GM12878 (cell line): ENCODE data around the gene TBXA2R.

Source experiments
- ATF7 ChIP-seq: fragments of 450-650 bp; IDR thresholded peaks from 2 replicates; pipeline ENCODE4 v1.6.1; 2016; ENCODE audit warnings: low read depth, mild to moderate bottlenecking
- CTCF ChIP-seq, 3 experiments: IDR thresholded peaks in 2 of 3; conservative IDR thresholded peaks in 1 of 3; 2 replicates each; pipeline ENCODE4 v1.5.1; 2011; ENCODE audit warnings: low read depth in 3 of 3, low read length in 3 of 3, mild to moderate bottlenecking in 3 of 3, control low read depth in 2 of 3, moderate library complexity in 2 of 3, inconsistent platforms in 1 of 3, mixed read lengths in 1 of 3; ENCODE audit not compliant: control insufficient read depth in 2 of 3, insufficient read depth in 1 of 3; ENCODE audit errors: extremely low read depth in 1 of 3
- EGR1 ChIP-seq, 2 experiments: IDR thresholded peaks; 1 replicate in 1 of 2; 2 replicates in 1 of 2; pipeline ENCODE4 v1.6.1; 2011 to 2012; ENCODE audit warnings: low read depth in 2 of 2, low read length in 2 of 2, borderline replicate concordance in 1 of 2, mild to moderate bottlenecking in 1 of 2, moderate library complexity in 1 of 2
- ELK1 ChIP-seq: IDR thresholded peaks from 2 replicates; pipeline ENCODE4 v1.6.1; 2012; ENCODE audit warnings: low read depth, low read length, improper control_type of control experiment
- EZH2 ChIP-seq: IDR thresholded peaks from 2 replicates; pipeline ENCODE4 v1.6.1; 2012; ENCODE audit warnings: low read depth, mild to moderate bottlenecking, control low read depth, inconsistent platforms, low read length, borderline replicate concordance; ENCODE audit not compliant: control insufficient read depth
- NFIC ChIP-seq: IDR thresholded peaks from 2 replicates; pipeline ENCODE4 v1.6.1; 2012; ENCODE audit warnings: low read depth, mild to moderate bottlenecking, inconsistent platforms, low read length, moderate library complexity
- RBBP5 ChIP-seq: fragments of 200-600 bp; sonication (generic); conservative IDR thresholded peaks from 2 replicates; pipeline ENCODE4 v1.6.1; 2016
- TCF3 ChIP-seq: IDR thresholded peaks from 2 replicates; pipeline ENCODE4 v1.6.1; 2012; ENCODE audit warnings: low read depth, mild to moderate bottlenecking, low read length, borderline replicate concordance; ENCODE audit not compliant: insufficient read depth

GRCh38 chr19:3563709-3564524 is 42.8 kb downstream of the TBXA2R start:
- TF ChIP-seq RBBP5 (no peak), EGR1 (IDR thresholded peaks at IDR 0.05; ENCODE audit: borderline replicate concordance in 1 of 2, low read depth in 2 of 2, low read length in 2 of 2) (no peak), TCF3 (no peak), NFIC (no peak), EZH2 (no peak), CTCF (IDR thresholded peaks at IDR 0.05 in 2 of 3, conservative IDR thresholded peaks at IDR 0.05 in 1 of 3; ENCODE audit: control insufficient read depth in 2 of 3, extremely low read depth in 1 of 3, insufficient read depth in 1 of 3, low read depth in 3 of 3, low read length in 3 of 3) (no peak), ATF7 (no peak), ELK1 (no peak)
